DND-41 (cell line): ENCODE data around the gene EBLN2.

ENCODE experiments used
- EZH2 ChIP-seq: IDR thresholded peaks from 3 replicates; pipeline ENCODE4 v1.6.1; 2012; ENCODE audit warnings: borderline replicate concordance, low read depth, mild to moderate bottlenecking, moderate library complexity, low read length, inconsistent platforms; ENCODE audit not compliant: severe bottlenecking
- TF ChIP-seq, protein P1 (sequence below): IDR thresholded peaks from 2 replicates; pipeline ENCODE4 v1.5.1; 2012; ENCODE audit warnings: borderline replicate concordance, low read length, moderate library complexity, mild to moderate bottlenecking; ENCODE audit not compliant: poor library complexity, severe bottlenecking; ENCODE audit errors: extremely low read depth

- TF ChIP-seq, protein P1, sequence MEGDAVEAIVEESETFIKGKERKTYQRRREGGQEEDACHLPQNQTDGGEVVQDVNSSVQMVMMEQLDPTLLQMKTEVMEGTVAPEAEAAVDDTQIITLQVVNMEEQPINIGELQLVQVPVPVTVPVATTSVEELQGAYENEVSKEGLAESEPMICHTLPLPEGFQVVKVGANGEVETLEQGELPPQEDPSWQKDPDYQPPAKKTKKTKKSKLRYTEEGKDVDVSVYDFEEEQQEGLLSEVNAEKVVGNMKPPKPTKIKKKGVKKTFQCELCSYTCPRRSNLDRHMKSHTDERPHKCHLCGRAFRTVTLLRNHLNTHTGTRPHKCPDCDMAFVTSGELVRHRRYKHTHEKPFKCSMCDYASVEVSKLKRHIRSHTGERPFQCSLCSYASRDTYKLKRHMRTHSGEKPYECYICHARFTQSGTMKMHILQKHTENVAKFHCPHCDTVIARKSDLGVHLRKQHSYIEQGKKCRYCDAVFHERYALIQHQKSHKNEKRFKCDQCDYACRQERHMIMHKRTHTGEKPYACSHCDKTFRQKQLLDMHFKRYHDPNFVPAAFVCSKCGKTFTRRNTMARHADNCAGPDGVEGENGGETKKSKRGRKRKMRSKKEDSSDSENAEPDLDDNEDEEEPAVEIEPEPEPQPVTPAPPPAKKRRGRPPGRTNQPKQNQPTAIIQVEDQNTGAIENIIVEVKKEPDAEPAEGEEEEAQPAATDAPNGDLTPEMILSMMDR: no peak
- no peak for TF ChIP-seq EZH2
These were observed 13.3 kb downstream of the EBLN2 start for GRCh38 chr3:73074781-73075180.
